NCI-H2029 treated with DMSO at 0.1 percent for 48 hours (cell line): ENCODE data around the gene ATG4D.

Experiments
- DNase-seq: peaks from one replicate; lab custom pipeline; 2025; lab: John Stamatoyannopoulos, UW

Gene ATG4D

DNA sequence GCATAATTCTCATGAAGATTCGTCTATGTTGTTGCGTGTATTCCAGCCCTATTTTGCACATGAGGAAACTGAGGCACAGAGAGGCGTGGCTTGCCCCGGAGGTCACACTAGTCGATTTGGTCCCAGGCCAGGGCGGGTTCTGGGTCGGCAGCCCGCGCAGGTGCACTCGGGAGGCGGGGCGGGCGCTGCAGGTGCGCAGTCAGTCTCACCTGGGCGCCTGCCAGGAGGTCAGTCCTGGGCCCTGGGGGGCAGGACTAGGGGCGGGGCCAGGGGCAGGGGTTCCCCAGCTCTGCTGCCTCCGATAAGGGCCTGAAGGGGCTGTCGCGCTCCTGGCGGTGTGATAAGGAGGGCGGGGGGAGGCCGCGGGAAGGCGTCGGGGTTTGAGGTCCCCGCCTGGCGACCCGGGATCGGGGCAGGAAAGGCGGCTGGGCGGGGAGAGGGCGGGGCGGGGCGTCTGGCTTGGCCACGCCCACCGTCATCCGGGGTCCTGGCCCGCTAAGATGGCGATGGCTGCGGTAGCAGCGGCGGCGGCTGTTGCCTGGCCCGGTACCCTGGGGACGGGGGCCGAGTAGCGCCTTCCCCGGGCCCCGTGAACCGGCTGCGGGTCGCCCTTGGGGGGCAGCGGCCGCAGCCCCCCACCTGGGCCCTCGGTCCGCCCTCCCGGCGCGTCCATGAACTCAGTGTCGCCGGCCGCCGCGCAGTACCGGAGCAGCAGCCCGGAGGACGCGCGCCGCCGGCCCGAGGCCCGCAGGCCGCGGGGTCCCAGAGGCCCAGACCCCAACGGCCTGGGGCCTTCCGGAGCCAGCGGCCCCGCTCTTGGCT, at the start of gene ATG4D:
TSS of gene ATG4D (plus strand) at position 485 of the 822 bp plus-strand sequence. CDS start at position 672, 187 bp downstream.
- peak; percentile 88 for DNase-seq

GRCh38 chr19:10497371-10497770, 46.3 kb upstream of the ATG4D start:
- no peak for DNase-seq

DNA sequence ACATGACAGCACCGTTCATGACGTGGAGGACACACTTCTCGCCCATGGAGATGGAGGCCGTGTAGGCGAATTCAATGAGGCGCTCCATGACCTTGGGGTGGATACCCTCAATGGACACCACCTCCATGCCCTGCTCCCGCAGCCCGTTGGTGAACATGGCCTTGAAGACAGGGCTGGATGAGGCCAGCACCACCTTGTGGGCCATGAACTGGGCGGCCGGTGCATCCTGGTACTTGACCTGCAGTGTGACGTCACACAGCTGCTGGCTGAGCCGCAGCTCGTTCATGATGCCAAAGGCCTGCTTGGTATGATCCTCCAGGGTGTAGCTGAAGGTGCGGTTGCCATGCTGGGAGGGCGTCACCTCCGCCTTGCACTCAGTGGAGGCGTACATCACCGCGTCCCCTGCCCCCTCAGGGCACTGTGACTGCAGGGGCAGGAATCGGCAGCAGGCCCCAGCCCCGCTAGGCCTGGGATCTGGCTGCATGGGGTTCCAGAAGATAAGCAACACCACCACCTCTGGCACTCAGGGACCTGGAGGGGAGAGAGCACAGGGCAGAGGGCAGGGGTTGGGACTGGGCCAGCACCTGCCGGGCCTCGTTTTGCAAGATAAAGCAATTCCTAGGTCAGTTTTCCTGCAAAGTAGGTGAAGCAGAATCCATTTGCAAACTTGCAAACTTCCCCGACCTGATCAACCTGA, 44.0 kb upstream of the ATG4D start:
- DNase-seq, result no peak

DNA sequence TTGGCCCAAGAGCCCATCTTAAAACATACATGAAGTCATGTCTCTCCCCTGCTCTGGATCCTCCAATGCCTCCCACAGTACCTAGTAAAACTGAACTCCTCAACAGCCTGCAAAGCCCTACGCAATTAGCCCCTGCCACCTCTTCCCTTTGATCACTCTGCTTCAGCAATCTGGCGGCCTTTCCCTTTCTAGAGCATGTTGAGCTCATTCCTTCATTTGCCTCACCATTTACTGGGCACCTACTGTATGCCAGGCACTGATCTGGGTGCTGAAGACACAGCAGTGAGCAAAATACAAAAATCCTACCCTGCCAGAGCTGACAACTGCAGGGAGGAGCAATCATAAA, 43.5 kb upstream of the ATG4D start:
- no peak for DNase-seq

DNA sequence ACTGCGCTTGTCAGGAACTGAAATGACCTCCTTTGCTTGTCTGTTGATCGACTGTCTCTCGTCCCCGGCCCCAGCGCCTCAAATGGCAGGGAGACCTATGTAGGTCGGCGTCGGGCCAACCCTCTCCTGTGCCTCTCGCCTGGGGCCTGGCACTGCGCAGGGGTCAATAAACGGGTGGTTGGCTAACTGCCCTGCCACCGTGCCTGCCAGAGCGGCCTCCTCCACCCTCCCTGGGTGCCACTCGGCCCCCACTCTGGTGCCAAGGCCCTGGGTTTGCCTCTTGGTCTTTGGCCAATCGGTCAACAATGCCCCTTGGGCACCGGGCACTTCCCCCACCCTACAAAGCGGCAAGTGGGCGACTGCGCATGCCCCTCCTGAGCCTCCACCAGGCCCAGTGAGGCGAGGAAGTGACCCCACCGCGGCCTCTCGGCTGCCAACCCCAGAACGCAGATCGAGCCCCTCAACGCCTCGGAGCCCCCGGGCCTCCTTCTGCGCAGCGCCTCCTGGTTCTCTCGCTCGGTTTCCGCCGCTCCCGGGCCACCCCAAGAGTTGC, 41.7 kb upstream of the ATG4D start:
- DNase-seq, result peak; percentile 90

DNA sequence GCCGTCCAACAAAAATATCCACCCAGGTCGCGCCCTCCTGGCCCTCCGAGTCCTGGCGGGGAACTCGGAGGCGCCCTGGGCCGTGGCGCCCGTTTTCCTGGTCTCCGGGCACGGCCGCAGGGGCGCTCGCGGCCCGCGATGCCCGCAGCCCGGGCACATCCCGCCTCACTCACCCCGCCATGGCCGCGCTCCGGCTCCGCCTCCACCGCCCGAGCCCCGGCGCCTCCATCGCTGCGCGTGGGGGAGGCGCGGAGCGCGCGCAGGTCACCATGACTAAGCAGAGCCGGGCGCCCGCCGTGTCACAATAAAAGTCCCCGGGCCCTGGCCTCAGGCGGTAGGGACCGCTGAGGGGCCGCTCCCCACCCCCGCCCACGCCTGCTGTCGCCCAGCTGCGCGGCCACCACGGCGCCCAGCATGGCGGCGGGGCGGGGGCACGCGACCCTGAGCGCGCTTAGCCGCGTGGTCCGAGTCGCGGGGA, 41.1 kb upstream of the ATG4D start:
- peak; percentile 51 for DNase-seq

- DNase-seq, result no peak
These were observed 40.5 kb upstream of the ATG4D start, which contains the start of gene KEAP1 for GRCh38 chr19:10503002-10503789. Gene KEAP1, minus strand, starts transcription at chr19:10503356. Its CDS starts 3,323 bp downstream, at chr19:10500033.

DNA sequence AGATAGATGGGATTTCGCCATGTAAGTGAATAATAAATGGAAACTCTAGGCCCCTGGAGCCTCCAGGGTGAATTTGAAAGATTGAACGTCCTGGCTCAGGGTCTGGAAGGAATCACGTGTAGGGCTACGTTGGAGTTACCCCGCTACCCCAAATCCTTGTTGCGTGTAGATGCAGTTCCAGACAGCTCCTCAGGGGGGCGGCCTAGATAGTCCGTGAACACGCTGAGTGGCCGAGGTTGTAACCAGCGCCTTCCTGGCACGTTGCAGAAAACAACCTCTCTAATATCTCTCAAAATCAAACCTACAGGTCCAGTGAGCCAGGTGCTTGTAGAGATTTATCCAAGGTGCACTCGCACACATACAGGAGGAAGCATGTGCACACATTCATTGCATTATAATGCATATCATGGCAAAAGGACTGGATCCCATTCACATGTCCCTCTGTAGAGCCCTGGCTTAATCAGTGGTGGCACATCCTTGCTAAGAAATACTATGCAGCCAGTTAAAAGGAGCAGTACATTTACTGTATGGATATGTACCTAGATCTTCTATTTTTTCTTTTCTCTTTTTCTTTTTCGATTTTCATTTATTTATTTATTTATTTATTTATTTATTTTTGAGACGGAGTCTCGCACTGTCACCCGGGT, 38.0 kb upstream of the ATG4D start:
- no peak for DNase-seq

GRCh38 chr19:10508036-10508435, 35.7 kb upstream of the ATG4D start:
- DNase-seq, result no peak

GRCh38 chr19:10508707-10509106, 35.0 kb upstream of the ATG4D start:
- no peak for DNase-seq

GRCh38 chr19:10510301-10510802, 33.4 kb upstream of the ATG4D start:
- no peak for DNase-seq

- DNase-seq, result no peak
These were observed 30.5 kb upstream of the ATG4D start for GRCh38 chr19:10513223-10513622.

- DNase-seq, result no peak
These were observed 29.2 kb upstream of the ATG4D start for GRCh38 chr19:10514211-10515145.

DNA sequence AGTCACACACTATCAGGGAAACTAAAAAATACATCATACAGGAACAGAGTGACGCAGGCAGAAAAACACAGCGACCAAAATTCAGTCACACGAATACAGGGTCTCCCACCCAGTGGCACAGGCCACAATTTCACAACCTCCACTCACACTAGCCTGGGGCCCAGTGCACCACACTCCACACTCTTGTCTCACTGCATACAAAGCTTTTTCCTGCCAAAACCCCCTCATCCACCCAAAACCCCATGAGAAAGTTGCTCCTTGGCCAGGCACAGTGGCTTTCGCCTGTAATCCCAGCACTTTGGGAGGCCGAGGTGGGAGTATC, 27.7 kb upstream of the ATG4D start:
- DNase-seq, result no peak

DNA sequence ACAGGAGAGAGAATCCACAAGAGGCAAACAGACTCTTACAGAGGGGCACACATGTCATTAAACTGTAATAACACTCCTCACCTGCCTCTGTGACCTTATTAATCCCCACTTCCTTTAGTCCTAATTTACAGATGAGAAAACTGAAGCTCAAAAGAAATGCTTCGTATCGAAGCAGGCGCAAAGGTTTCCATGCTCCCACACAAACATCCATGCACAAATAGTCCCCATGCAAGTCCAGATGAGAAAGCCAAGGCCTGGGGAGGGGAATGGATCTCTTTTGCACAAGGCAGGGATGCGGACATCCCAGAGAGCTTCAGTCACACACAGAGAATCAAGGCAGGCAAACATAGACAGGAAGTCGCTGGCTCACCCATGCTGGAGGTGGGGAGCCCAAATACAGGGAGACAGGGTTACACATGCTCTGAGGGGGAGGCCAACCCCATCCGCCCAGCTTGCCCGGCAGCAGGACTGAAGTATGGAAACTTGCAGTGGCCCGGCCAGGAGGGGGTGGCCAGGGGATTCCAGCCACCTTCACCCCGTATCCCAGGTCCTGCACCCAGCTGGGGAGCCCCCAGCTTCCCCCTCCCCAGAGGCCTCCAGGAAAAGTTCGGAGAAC, 26.9 kb upstream of the ATG4D start:
- DNase-seq, result no peak

DNA sequence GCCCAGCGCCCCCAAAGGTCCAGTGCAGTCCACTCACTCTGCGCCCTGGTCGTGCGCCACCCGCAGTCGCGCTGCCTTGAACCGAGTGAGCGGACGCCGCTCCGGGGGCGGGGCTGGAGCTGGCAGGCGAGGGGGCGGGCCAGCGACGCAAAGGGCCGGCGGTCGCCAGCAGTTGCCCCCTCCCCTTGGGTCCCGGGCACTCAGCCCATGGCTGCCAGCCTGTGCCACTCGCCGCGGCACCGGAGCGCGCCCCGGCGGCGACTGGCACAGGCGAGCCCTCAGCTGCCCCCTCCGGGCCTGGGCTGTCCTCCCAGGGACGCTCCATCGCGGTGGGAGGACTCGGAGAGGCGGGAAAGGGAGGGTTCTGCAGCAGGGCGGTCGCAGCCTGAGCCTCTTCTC, 26.3 kb upstream of the ATG4D start, which contains the start of gene S1PR5:
TSS of gene S1PR5 (minus strand) at position 87 of the 399 bp plus-strand sequence. CDS start 2,436 bp downstream, outside the sequence.
- no peak for DNase-seq

DNA sequence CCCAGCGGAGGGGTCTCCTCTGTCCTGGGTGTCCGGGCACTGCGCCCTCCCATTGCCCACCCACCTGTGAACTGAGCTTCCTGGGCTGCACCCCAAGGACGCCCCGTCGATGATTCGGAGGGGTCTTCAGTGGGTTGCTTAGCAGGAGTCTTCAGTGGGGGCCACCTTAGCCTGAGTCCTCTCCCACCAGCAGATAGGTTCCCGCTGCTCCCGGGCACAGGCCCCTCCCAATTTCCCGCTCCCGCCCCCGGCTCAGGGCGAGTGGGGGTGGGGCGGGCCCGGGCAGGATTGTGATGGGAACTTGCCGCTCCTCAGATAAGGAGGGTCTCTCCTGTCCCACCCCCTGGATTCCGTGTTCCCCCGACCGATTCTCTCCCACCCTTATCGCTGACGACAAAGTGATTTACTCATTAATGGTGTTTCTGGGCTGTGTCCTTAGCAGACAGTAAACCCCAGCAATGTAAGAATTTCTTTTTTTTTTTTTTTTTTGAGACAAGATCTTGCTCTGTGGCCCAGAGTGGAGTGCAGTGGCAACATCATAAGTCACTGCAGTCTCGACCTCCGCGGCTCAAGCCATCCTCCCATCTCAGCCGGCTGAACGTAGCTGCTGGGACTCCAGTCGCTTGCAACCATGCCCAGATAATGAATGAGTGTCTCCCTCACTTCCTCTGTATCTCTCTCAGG, 25.8 kb upstream of the ATG4D start:
- no peak for DNase-seq

DNA sequence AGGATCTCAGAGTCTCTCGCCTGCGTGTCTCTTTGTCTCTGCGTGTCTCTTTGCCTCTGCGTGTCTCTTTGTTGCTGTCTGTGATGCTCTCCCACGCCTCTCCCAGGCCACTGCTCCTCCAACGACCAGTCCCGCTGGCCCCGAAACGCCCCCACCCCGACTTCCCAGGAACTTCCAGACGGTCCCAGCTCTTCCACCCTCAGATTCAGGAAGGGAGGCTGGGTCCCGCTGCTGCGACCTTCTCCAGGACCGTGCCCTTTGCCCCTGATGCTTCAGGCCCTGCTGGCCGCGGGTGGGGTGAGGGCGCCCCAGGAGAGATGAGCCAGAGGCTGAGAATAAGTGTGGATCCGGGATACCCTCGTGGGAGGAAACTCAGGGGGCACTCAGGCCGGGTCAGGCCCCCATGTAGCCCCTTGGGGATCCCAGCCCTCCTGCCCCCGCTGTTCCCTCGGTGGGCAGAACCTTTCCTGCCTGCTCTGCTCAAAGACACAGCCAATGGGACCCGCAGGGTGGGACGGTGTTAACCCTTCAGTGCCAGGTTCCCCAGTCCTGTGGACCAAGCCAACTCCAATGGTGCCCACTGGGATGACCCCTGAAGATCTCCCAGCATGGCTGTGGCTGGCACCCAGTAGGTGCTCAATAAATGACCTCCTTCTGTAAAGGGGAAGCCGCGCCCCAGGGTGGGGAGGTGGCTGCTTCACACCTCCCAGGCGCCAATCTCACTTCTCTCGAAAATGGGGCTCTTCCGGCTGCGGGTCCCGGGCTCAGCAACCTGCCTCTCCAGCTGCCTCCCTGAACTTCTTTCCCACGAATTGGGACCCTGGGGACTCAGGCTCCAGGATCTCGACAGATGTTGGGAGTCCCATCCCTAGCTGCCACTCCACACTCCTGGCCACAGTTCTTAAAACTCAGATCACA, 25.0 kb upstream of the ATG4D start:
- DNase-seq, result no peak
